Stimulated activated CD8-positive, alpha-beta memory T cell treated with anti-CD3 and anti-CD28 coated beads, Interleukin-12 subunit alpha, Interleukin-12 subunit beta, amount 100 ng/mL, for 24 hours (primary cell): ENCODE results near the gene POPDC3.

Source experiments
- DNase-seq: peaks from one replicate; pipeline ENCODE4 v3.0.0-alpha.2; 2020; ENCODE audit errors: extremely low read depth

POPDC3 gene

DNA sequence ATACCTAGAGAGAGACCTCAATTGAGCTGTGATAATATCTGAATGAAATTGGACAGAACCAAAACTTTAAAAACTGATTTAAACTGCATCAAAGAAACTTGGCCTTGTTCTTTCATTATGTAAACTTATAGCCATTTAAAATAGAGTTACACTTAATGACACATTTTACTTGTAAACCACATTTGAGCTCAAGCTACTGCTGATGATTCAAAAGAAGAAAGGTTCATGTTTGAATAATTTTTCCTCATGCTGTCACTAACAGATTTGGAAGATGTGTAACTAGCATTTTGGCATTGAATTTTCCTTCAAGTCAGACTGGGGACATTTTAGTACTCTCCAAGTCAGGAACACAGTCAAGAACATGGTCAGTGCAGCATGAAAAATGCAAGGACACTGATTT, 26.9 kb downstream of the POPDC3 start:
- DNase-seq, result no peak

DNA sequence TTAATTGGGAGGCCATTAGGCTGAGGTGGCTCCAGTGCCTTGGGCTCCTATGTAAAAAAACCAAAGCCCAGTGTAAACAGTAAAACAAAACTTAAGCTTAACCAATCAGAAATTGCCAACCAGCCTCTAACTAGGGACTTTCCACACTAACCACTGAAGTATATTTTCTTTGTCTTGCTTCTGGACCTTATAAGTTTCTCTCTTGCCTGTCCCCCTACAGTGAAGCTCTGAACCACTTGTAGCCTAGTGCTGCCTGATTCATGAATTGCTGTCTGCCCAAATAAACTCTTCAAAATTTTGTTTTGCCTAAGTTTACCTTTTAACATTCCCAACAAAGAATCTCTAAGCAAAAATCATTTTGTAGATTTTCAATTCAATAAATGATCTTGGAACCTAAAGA, 28.2 kb downstream of the POPDC3 start:
- no peak for DNase-seq

GRCh38 chr6:105138141-105138540, 41.7 kb downstream of the POPDC3 start:
- no peak for DNase-seq

DNA sequence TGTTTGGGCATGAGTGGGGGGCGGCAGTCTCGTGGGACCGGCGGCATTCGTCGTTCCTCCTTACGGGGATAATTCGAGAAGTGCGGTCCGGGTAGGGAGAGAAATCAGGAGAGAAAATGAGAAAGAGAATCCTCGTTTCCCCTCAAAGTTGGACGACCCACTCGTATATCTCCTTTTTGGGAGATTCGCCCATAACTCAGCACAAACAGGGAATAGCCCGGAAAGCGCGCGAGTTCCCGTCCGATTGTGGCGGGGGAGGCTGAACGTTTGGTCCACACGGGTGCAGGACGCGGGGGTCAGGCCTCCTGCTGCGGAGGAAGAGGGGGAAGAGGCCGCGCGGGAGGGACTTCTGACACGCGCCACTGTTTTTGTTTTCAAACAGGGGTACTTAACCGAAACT, 42.4 kb downstream of the POPDC3 start:
- no peak for DNase-seq

- no peak for DNase-seq
Observed at GRCh38 chr6:105136431-105137350, 43.1 kb downstream of the POPDC3 start.

DNA sequence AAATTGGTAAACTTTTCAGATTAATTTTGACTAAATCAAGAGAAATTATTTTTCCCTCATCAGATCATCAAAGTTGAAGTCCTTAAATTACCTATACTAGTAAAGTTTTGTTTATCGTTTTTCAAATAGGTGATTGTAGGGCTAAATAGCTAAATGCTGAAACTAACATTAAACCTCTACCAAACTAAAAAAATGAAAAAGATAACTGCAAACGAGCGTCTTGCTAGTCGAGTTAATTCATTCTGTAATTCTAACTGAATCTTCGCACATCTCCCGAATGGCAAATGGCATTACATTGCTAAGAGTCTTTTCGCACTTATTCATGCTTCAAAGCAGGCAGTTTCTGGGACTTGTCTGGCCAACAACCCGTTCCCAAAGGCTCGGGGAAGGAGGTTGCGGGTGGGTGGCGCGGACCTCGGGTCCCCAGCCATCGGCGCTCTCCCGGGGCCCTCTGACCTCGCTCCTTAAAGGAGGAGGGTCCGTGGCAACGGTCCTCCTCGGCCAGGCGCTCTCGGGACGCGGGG, 43.8 kb downstream of the POPDC3 start:
- no peak for DNase-seq

DNA sequence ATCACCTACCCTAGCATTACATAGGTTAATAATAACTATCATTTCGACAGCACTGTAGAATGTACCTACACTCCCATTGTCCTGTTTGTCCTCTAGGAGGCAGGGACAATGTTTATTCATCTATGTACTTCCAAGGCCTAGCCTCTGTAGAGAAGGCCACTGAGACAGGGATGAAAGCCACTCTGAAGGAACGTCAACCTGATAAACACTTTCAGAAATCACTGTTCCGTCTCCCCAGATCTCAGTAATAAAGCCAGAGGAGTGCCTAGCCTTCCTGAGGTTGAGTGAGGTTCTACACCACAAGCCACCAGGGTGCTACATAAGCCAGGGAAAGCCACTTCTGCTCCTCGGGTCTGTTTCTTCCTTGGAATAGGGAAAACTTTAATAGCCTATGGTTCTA, 44.8 kb downstream of the POPDC3 start:
- DNase-seq, result no peak

GRCh38 chr6:105122717-105123116, 57.1 kb downstream of the POPDC3 start:
- no peak for DNase-seq

GRCh38 chr6:105121981-105122380, 57.8 kb downstream of the POPDC3 start:
- DNase-seq, result no peak

DNA sequence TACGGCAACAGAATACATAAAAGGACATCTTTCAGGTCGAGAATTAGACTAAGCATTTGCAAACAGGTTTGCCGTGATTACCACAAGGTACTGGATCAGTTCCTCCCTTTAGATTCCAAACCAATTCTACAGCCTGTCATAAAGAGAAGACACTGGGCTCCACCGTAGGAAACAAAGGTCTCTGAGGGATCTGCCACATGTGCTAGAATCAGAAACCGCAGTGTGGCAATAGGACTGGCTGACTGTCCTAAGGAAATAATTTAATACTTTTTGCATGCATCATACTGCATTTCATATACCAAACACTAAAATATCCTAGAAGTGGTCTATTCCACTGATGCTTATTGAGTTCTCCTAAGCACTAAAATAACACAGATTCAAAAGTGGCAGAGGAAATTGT, 59.2 kb downstream of the POPDC3 start:
- DNase-seq, result no peak

DNA sequence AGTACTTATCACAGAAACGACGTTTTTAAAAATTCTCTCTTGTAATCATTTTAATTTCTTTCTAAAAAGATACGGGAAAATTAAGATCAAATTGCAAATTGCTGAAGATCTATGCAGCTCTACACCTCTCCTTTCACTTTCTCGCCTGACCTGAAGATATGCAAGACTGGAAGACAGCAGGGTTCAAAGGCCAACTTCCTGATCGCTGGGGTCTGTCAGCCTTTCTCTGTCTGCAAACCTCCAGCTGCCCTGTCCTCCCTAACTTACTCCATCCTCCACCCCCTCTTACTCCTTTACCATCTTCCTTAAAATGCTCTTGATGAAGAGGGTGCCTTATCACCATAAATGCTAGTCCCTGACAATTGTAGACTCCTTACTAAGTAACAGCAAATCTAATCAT, 63.7 kb downstream of the POPDC3 start:
- no peak for DNase-seq

GRCh38 chr6:105113422-105113821, 66.4 kb downstream of the POPDC3 start:
- DNase-seq, result no peak

DNA sequence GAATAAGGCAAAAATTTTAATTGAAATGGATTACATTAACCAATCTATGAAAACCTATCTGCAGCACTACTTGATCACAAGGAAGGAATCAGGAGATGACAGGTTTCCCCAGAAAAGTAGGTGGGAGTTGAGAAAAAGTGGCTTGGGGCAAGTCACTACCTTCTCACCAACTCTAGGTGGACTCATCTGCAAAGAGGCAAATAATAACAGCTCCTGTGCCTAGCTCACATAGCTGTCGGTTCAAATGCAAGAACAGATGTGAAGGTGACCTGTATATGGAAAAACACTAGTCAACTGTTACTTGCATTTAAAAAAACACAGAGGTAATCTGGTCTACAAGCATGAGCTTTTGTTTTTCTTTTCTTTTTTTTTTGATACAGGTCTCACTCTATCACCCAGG, 67.2 kb downstream of the POPDC3 start:
- no peak for DNase-seq

- DNase-seq, result no peak
Observed at GRCh38 chr6:105111871-105112270, 67.9 kb downstream of the POPDC3 start.

DNA sequence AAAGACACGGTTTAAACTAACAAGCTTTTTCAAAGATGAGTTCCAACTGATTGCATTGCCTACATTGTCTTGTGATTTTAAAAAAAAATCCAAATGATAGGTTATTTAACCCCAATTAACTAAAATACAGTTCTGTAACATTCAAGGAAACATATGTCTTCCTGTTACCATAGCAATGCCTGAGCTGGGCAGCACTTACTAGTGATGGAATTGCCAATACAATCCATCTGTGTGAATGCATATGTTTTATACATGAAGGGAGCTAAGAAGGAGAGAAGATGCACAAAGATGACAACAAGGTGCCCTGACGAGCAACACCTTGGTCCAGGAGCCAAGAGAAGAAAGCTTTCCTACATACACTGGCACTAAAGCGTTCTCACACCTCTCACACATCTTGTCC, 68.7 kb downstream of the POPDC3 start:
- DNase-seq, result no peak

DNA sequence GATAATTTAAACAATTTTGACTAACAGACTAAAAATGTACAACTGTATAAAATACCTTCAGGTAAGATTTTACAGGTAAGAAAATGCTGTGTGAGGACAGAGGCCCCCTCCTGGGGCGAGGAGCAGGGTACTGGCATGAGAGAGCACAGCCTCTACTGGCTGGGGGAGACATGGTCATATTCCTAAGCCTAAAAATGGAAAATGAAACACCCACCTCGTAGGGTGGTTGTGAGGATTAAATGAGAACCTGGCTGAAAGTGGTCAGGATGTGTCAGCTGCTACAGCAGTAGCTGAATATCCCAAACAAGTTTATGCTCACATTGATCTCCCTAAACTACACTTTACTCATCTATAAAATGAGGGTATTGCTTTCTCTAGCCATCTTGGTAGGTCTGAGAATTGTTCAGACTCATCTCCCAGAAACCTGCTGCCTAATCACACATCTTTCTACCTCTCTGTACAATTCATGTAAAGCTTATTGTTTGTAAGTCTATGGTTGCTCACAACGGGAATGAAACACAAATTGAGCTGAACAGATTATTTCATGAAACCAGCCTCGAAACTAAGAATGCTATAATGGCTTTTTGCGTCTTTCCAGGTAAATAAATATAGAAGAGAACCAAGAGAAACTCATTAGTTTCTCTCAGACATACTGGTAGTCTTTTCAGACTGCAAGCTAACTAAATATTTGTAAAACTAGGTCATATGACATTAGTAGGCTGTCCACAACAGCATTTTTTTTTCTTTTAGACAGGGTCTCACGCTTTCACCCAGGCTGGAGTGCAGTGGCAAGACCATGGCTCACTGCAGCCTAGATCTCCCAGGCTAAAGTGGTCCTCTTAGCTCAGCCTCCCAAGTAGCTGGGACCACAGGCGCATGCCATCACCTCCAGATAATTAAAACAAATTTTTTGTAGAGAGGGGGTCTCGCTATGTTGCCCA, 69.6 kb downstream of the POPDC3 start:
- DNase-seq, result no peak

GRCh38 chr6:105108631-105109262, 71.1 kb downstream of the POPDC3 start:
- no peak for DNase-seq
